IMR-90 (cell line): ENCODE results near the gene AVPI1. TPM values are rescaled to one million over a fixed set of nuclear protein-coding genes. Genes with fewer than 3 reads are reported as not detected.

Source experiments
- ATAC-seq: fragments of 200-7000 bp; cut with Tn5 transposase; 2 replicates; pipeline ENCODE4 v1.9.1; 2020; ENCODE audit warnings: low read depth, mild to moderate bottlenecking, moderate library complexity
- BruUV-seq: library from RNA; stranded (reverse); fragments of 400-500 nt; replicated peaks from 2 replicates; lab custom pipeline; 2021; lab: Mats Ljungman, UMichigan
- CTCF ChIA-PET: fragments of 300-600 bp; formaldehyde crosslinking; extraction: SDS; loops from one replicate; lab custom pipeline; 2021; ENCODE audit warnings: antibody characterized with exemption; lab: Yijun Ruan, JAX
- POLR2A ChIA-PET: fragments of 300-600 bp; sonication (Branson Sonifier 250); formaldehyde crosslinking; loops from one replicate; lab custom pipeline; 2022; ENCODE audit warnings: antibody characterized with exemption; ENCODE audit not compliant: unreplicated experiment; lab: Charles Lee
- DNase-seq: peaks from one replicate; pipeline ENCODE4 v3.0.0; 2013
- H2AFZ ChIP-seq: replicated peaks from 2 replicates; pipeline ENCODE3; 2013; ENCODE audit warnings: low read length, mild to moderate bottlenecking; ENCODE audit not compliant: poor library complexity
- H2AK5ac ChIP-seq: 2 replicates; pipeline ENCODE4 v1.6.1; 2013; ENCODE audit warnings: low read depth, low read length, inconsistent platforms
- H2AK9ac ChIP-seq: replicated peaks from 2 replicates; pipeline ENCODE3; 2013; ENCODE audit warnings: mild to moderate bottlenecking, low read depth, low read length, moderate library complexity; ENCODE audit not compliant: poor library complexity
- H2BK120ac ChIP-seq: 2 replicates; pipeline ENCODE4 v1.6.1; 2013; ENCODE audit warnings: low read depth, low read length, inconsistent platforms
- H2BK15ac ChIP-seq: 3 replicates; pipeline ENCODE4 v1.6.1; 2013; ENCODE audit warnings: low read depth, low read length, inconsistent platforms
- H2BK20ac ChIP-seq: 2 replicates; pipeline ENCODE4 v1.6.1; 2013; ENCODE audit warnings: low read depth, mild to moderate bottlenecking, inconsistent platforms, low read length, moderate library complexity
- H2BK5ac ChIP-seq: 2 replicates; pipeline ENCODE4 v1.6.1; 2013; ENCODE audit warnings: mild to moderate bottlenecking, low read depth, low read length, inconsistent platforms; ENCODE audit not compliant: poor library complexity, severe bottlenecking
- H3K14ac ChIP-seq: replicated peaks from 2 replicates; pipeline ENCODE4 v1.6.1; 2013; ENCODE audit warnings: low read depth, low read length, inconsistent platforms
- H3K18ac ChIP-seq: 2 replicates; pipeline ENCODE4 v1.6.1; 2013; ENCODE audit warnings: low read depth, low read length, control low read depth
- H3K23ac ChIP-seq: 2 replicates; pipeline ENCODE4 v1.6.1; 2013; ENCODE audit warnings: low read depth, low read length, inconsistent platforms
- H3K27ac ChIP-seq: 2 replicates; pipeline ENCODE4 v1.5.1; 2013; ENCODE audit warnings: mild to moderate bottlenecking, control low read depth, low read length; ENCODE audit not compliant: insufficient read depth
- H3K27me3 ChIP-seq: 2 replicates; pipeline ENCODE4 v1.6.1; 2013; ENCODE audit warnings: low read length; ENCODE audit not compliant: control insufficient read depth, insufficient read depth
- H3K36me3 ChIP-seq: 2 replicates; pipeline ENCODE4 v1.6.1; 2013; ENCODE audit warnings: low read length, mixed read lengths; ENCODE audit not compliant: control insufficient read depth, insufficient read depth
- H3K4ac ChIP-seq: 2 replicates; pipeline ENCODE4 v1.6.1; 2013; ENCODE audit warnings: low read depth, low read length, inconsistent platforms
- H3K4me1 ChIP-seq: 2 replicates; pipeline ENCODE4 v1.6.1; 2013; ENCODE audit warnings: low read length, mixed read lengths; ENCODE audit not compliant: control insufficient read depth, insufficient read depth
- H3K4me2 ChIP-seq: 2 replicates; pipeline ENCODE4 v1.6.1; 2013; ENCODE audit warnings: low read depth, mild to moderate bottlenecking, control low read depth, low read length, moderate library complexity
- H3K4me3 ChIP-seq: 2 replicates; pipeline ENCODE4 v1.5.1; 2013; ENCODE audit warnings: low read depth, mild to moderate bottlenecking, control low read depth, low read length, moderate library complexity; ENCODE audit not compliant: insufficient read depth
- H3K56ac ChIP-seq: 2 replicates; pipeline ENCODE4 v1.6.1; 2013; ENCODE audit warnings: low read length, inconsistent platforms; ENCODE audit not compliant: insufficient read depth; ENCODE audit errors: extremely low read depth
- H3K79me1 ChIP-seq, 2 experiments: 2 replicates each; pipeline ENCODE4 v1.6.1; 2013; ENCODE audit warnings: low read length in 2 of 2, inconsistent platforms in 1 of 2, low read depth in 1 of 2
- H3K9ac ChIP-seq: 2 replicates; pipeline ENCODE4 v1.6.1; 2013; ENCODE audit warnings: low read depth, low read length, control low read depth
- H3K9me1 ChIP-seq: 2 replicates; pipeline ENCODE4 v1.6.1; 2013; ENCODE audit warnings: low read length, inconsistent platforms; ENCODE audit not compliant: insufficient read depth
- H3K9me3 ChIP-seq: 2 replicates; pipeline ENCODE4 v1.6.1; 2013; ENCODE audit warnings: low read length; ENCODE audit not compliant: control insufficient read depth, insufficient read depth
- H4K20me1 ChIP-seq: 2 replicates; pipeline ENCODE4 v1.6.1; 2013; ENCODE audit warnings: low read length, inconsistent platforms; ENCODE audit not compliant: insufficient read depth
- H4K5ac ChIP-seq: 2 replicates; pipeline ENCODE4 v1.6.1; 2013; ENCODE audit warnings: mild to moderate bottlenecking, low read depth, low read length, control low read depth
- H4K8ac ChIP-seq, 2 experiments: 2 replicates each; pipeline ENCODE4 v1.6.1; 2013; ENCODE audit warnings: low read depth in 2 of 2, low read length in 2 of 2, control low read depth in 1 of 2, inconsistent platforms in 1 of 2
- H4K91ac ChIP-seq: 2 replicates; pipeline ENCODE4 v1.6.1; 2013; ENCODE audit warnings: low read depth, low read length, inconsistent platforms; ENCODE audit not compliant: insufficient read depth
- BHLHE40 ChIP-seq: fragments of 150-350 bp; IDR thresholded peaks from 2 replicates; pipeline ENCODE4 v1.6.1; 2016; ENCODE audit warnings: mild to moderate bottlenecking, low read depth, low read length
- CEBPB ChIP-seq: IDR thresholded peaks from 2 replicates; pipeline ENCODE4 v1.6.1; 2012; ENCODE audit warnings: low read depth, low read length, improper control_type of control experiment
- CHD1 ChIP-seq: IDR thresholded peaks from 2 replicates; pipeline ENCODE4 v1.6.1; 2012; ENCODE audit warnings: low read depth, low read length, improper control_type of control experiment
- FOS ChIP-seq: fragments of 150-350 bp; IDR thresholded peaks from 2 replicates; pipeline ENCODE4 v1.6.1; 2016; ENCODE audit warnings: low read depth, low read length
- MAFK ChIP-seq: IDR thresholded peaks from 2 replicates; pipeline ENCODE4 v1.6.1; 2012; ENCODE audit warnings: low read depth, low read length, improper control_type of control experiment
- MAZ ChIP-seq: IDR thresholded peaks from 2 replicates; pipeline ENCODE4 v1.6.1; 2012; ENCODE audit warnings: low read depth, mild to moderate bottlenecking, low read length, improper control_type of control experiment, moderate library complexity, borderline replicate concordance
- MXI1 ChIP-seq: IDR thresholded peaks from 2 replicates; pipeline ENCODE4 v1.6.1; 2012; ENCODE audit warnings: low read depth, mild to moderate bottlenecking, low read length, moderate library complexity, borderline replicate concordance
- NFE2L2 ChIP-seq: fragments of 150-350 bp; IDR thresholded peaks from 2 replicates; pipeline ENCODE4 v1.6.1; 2016; ENCODE audit warnings: low read depth, mild to moderate bottlenecking, low read length
- POLR2A ChIP-seq: IDR thresholded peaks from 2 replicates; pipeline ENCODE4 v1.6.1; 2012; ENCODE audit warnings: mild to moderate bottlenecking, low read depth, low read length
- RAD21 ChIP-seq: IDR thresholded peaks from 2 replicates; pipeline ENCODE4 v1.6.1; 2012; ENCODE audit warnings: low read length, improper control_type of control experiment
- RCOR1 ChIP-seq: IDR thresholded peaks from 2 replicates; pipeline ENCODE4 v1.6.1; 2012; ENCODE audit warnings: mild to moderate bottlenecking, low read length, improper control_type of control experiment; ENCODE audit not compliant: insufficient replicate concordance
- RFX5 ChIP-seq: IDR thresholded peaks from 2 replicates; pipeline ENCODE4 v1.8.0; 2012; ENCODE audit warnings: low read depth, mild to moderate bottlenecking, low read length, moderate library complexity
- SMC3 ChIP-seq: fragments of 150-350 bp; IDR thresholded peaks from 2 replicates; pipeline ENCODE4 v1.6.1; 2016; ENCODE audit warnings: low read depth, mild to moderate bottlenecking, antibody characterized with exemption, low read length, moderate library complexity
- WGBS, 2 experiments: methylation state at CpG; one replicate each; pipeline versions ENCODE4 v1.1.5 to v1.1.7; 2013; ENCODE audit warnings: missing lambda C conversion rate in 2 of 2; ENCODE audit not compliant: insufficient read length in 1 of 2; ENCODE audit errors: extremely low coverage in 2 of 2; 5-methylcytosine and 5-hydroxymethylcytosine counted together
- dilution Hi-C: fragments of 300-500 bp; cut with HindIII; formaldehyde crosslinking; loops from one replicate; pipeline ENCODE4 v1.14.3; 2018; ENCODE audit warnings: low sequenced_read_pairs; ENCODE audit not compliant: unreplicated experiment
- in situ Hi-C: fragments of 300-500 bp; cut with MboI; formaldehyde crosslinking; loops from 3 replicates; pipeline ENCODE4 v1.14.3; 2019; ENCODE audit warnings: low sequenced_read_pairs, inconsistent platforms, mixed read lengths
- intact Hi-C: fragments of 100-400 bp; cut with micrococcal nuclease; formaldehyde crosslinking; loops from 2 replicates; pipeline ENCODE4 v1.10.0; 2022
- polyA plus RNA-seq, 3 experiments: library from polyadenylated mRNA; depleted of rRNA; stranded (reverse); fragments of >200 nt; gene quantifications; 2 replicates each; pipeline ENCODE4 v1.2.3, GENCODE V29; 2012; ENCODE audit warnings: low replicate concordance in 1 of 3
- total RNA-seq: library from RNA; depleted of rRNA; stranded (reverse); fragments of >200 nt; gene quantifications from 2 replicates; pipeline ENCODE4 v1.2.3, GENCODE V29; 2012
- TF ChIP-seq, protein P1 (sequence below): fragments of 150-350 bp; IDR thresholded peaks from 2 replicates; pipeline ENCODE4 v1.6.1; 2016; ENCODE audit warnings: low read depth, mild to moderate bottlenecking, low read length, moderate library complexity, borderline replicate concordance
- TF ChIP-seq, protein P2 (sequence below): conservative IDR thresholded peaks from 2 replicates; pipeline ENCODE4 v1.5.1; 2012; ENCODE audit warnings: mild to moderate bottlenecking, low read depth, low read length, improper control_type of control experiment

AVPI1 gene
- total and polyA plus RNA-seq, 2 of the 4 experiments (the other 2 are of a cell fraction), result 26.7 to 29.8 TPM

DNA sequence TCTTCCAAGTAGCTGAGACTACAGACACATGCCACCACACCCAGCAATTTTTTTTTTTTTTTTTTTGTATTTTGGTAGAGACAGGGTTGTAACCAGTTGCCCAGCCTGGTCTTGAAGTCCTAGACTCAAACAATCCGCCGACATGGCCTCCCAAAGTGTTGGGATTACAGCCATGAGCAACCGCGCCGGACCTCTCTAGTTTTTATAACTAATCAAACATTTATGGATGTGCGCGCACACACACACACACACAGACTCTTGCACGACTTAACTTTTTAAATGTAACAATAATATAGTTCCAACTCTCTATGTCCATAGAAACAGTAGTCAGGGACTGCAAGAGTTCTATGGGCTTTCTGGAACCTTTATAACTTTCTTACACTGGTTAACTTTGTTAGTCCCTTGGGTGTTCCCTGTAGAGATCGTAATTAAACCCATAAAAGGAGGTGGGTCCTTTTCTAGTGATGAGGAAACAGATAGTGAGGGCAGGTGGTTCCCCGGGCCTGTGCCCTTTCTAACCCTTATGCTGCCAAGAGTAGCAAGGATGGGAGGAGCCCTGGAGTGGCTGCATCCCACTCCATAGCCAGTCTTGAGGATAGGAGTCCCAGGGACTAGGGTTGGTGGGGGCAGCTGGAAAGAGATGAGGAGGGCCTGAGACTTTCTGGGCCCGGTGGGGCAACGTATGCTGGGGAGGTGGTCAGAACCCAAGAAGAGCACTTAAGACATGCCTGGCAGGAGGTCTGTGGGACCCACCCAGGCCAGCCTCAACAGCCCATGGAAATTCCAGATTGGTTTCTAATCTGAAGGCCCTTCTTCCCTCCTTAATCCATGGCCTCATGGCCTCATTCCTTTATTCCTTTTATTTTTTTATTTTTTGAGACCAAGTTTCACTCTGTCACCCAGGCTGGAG is 35.1 kb upstream of the AVPI1 start:
- in situ Hi-C loops (no loop called here), intact Hi-C loops (no loop called here)
- TF ChIP-seq CEBPB (no peak), BHLHE40 (no peak), MAZ (no peak), NFE2L2 (no peak), SMC3 (no peak), MAFK (no peak), MXI1 (no peak), CHD1 (no peak), RCOR1 (no peak), RAD21 (no peak), FOS (no peak), POLR2A (no peak), RFX5 (no peak)
- TF ChIP-seq, protein P1, sequence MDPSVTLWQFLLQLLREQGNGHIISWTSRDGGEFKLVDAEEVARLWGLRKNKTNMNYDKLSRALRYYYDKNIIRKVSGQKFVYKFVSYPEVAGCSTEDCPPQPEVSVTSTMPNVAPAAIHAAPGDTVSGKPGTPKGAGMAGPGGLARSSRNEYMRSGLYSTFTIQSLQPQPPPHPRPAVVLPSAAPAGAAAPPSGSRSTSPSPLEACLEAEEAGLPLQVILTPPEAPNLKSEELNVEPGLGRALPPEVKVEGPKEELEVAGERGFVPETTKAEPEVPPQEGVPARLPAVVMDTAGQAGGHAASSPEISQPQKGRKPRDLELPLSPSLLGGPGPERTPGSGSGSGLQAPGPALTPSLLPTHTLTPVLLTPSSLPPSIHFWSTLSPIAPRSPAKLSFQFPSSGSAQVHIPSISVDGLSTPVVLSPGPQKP, result no peak
- TF ChIP-seq, protein P2, sequence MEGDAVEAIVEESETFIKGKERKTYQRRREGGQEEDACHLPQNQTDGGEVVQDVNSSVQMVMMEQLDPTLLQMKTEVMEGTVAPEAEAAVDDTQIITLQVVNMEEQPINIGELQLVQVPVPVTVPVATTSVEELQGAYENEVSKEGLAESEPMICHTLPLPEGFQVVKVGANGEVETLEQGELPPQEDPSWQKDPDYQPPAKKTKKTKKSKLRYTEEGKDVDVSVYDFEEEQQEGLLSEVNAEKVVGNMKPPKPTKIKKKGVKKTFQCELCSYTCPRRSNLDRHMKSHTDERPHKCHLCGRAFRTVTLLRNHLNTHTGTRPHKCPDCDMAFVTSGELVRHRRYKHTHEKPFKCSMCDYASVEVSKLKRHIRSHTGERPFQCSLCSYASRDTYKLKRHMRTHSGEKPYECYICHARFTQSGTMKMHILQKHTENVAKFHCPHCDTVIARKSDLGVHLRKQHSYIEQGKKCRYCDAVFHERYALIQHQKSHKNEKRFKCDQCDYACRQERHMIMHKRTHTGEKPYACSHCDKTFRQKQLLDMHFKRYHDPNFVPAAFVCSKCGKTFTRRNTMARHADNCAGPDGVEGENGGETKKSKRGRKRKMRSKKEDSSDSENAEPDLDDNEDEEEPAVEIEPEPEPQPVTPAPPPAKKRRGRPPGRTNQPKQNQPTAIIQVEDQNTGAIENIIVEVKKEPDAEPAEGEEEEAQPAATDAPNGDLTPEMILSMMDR, result no peak

More for the DNA sequence above, 35.1 kb upstream of the AVPI1 start:
- H3K18ac ChIP-seq, result no peak overlapping the region
- no peak overlapping the region for H3K4me3 ChIP-seq
- no peak overlapping the region for H4K5ac ChIP-seq
- H3K27ac ChIP-seq, result no peak overlapping the region
- BruUV-seq, result no TSS peak
- H3K9me3 ChIP-seq, result no peaks in the 10 kb centered on the region
- no CpG with 5 or more reads among the region's 12 CpGs for WGBS, 2 experiments
- H2BK20ac ChIP-seq, result no peak overlapping the region
- peaks cover 22% of the 10 kb centered on the region for H3K36me3 ChIP-seq
- no peak overlapping the region for H3K4ac ChIP-seq
- no peak overlapping the region for H3K56ac ChIP-seq
- no peak overlapping the region for H3K14ac ChIP-seq
- peaks cover 22% of the 10 kb centered on the region for H4K20me1 ChIP-seq
- no peak overlapping the region for H3K23ac ChIP-seq
- peaks cover 19% of the 10 kb centered on the region for H3K4me1 ChIP-seq
- H2BK15ac ChIP-seq, result no peak overlapping the region
- H2AFZ ChIP-seq, result no peak overlapping the region
- no peak for ATAC-seq
- no peak overlapping the region for H4K91ac ChIP-seq
- H2AK5ac ChIP-seq, result no peak overlapping the region
- DNase-seq, result no peak
- no peaks in the 10 kb centered on the region for H3K27me3 ChIP-seq
- no peak overlapping the region for H2AK9ac ChIP-seq
- H3K79me1 ChIP-seq, result peaks cover 20 to 39% of the 10 kb centered on the region in 2 experiments
- ChIA-PET CTCF (no interaction called here), POLR2A (no interaction called here)
- no peak overlapping the region for H3K4me2 ChIP-seq
- no peak overlapping the region for H4K8ac ChIP-seq
- H3K9me1 ChIP-seq, result peaks cover 13% of the 10 kb centered on the region
- no peak overlapping the region for H2BK5ac ChIP-seq
- H2BK120ac ChIP-seq, result no peak overlapping the region
- no peak overlapping the region for H3K9ac ChIP-seq
- dilution Hi-C loops, result no loop called here
